ENCODE measurements around the gene LIPG.
"Not testable (repeated sequence)": the region's sequence is repeated elsewhere in the genome, so short reads cannot be mapped to it uniquely, and the experiment has no call there.

The LIPG gene

GRCh38 chr18:49561289-49562193, at the start of gene LIPG:
Gene LIPG, plus strand, starts transcription at chr18:49562057. Its CDS starts 252 bp downstream, at chr18:49562309.
- no peak for DNase-seq (ENCODE audit: low read depth in 2 of 2, low spot score in 1 of 2)

GRCh38 chr18:49512876-49513275, 49.0 kb upstream of the LIPG start:
- not testable (repeated sequence) for DNase-seq (ENCODE audit: low read depth in 2 of 2, low spot score in 1 of 2)

GRCh38 chr18:49514577-49514976, 47.3 kb upstream of the LIPG start:
- no peak for DNase-seq (ENCODE audit: low read depth in 2 of 2, low spot score in 1 of 2)

- not testable (repeated sequence) for DNase-seq (ENCODE audit: low read depth in 2 of 2, low spot score in 1 of 2)
Measured at GRCh38 chr18:49515003-49515402, 46.9 kb upstream of the LIPG start.

GRCh38 chr18:49515516-49515915, 46.3 kb upstream of the LIPG start:
- DNase-seq (ENCODE audit: low read depth in 2 of 2, low spot score in 1 of 2) = no peak

GRCh38 chr18:49517483-49517882, 44.4 kb upstream of the LIPG start:
- DNase-seq (ENCODE audit: low read depth in 2 of 2, low spot score in 1 of 2) = no peak

GRCh38 chr18:49519101-49519971, 42.5 kb upstream of the LIPG start:
- no peak for DNase-seq (ENCODE audit: low read depth in 2 of 2, low spot score in 1 of 2)

- DNase-seq (ENCODE audit: low read depth in 2 of 2, low spot score in 1 of 2) = no peak
Measured at GRCh38 chr18:49520661-49521145, 41.2 kb upstream of the LIPG start.

- no peak for DNase-seq (ENCODE audit: low read depth in 2 of 2, low spot score in 1 of 2)
Measured at GRCh38 chr18:49521216-49521835, 40.5 kb upstream of the LIPG start.

- not testable (repeated sequence) for DNase-seq (ENCODE audit: low read depth in 2 of 2, low spot score in 1 of 2)
Measured at GRCh38 chr18:49523580-49524093, 38.2 kb upstream of the LIPG start.

- no peak for DNase-seq (ENCODE audit: low read depth in 2 of 2, low spot score in 1 of 2)
Measured at GRCh38 chr18:49524349-49524748, 37.5 kb upstream of the LIPG start.

GRCh38 chr18:49524951-49525350, 36.9 kb upstream of the LIPG start:
- DNase-seq (ENCODE audit: low read depth in 2 of 2, low spot score in 1 of 2) = no peak

- no peak for DNase-seq (ENCODE audit: low read depth in 2 of 2, low spot score in 1 of 2)
Measured at GRCh38 chr18:49525981-49526380, 35.9 kb upstream of the LIPG start.

- DNase-seq (ENCODE audit: low read depth in 2 of 2, low spot score in 1 of 2) = no peak
Measured at GRCh38 chr18:49527631-49528327, 34.1 kb upstream of the LIPG start.

GRCh38 chr18:49529596-49529995, 32.3 kb upstream of the LIPG start:
- no peak for DNase-seq (ENCODE audit: low read depth in 2 of 2, low spot score in 1 of 2)

GRCh38 chr18:49531678-49532153, 30.1 kb upstream of the LIPG start:
- no peak for DNase-seq (ENCODE audit: low read depth in 2 of 2, low spot score in 1 of 2)

- DNase-seq (ENCODE audit: low read depth in 2 of 2, low spot score in 1 of 2) = no peak
Measured at GRCh38 chr18:49534846-49535601, 26.8 kb upstream of the LIPG start.

- no peak for DNase-seq (ENCODE audit: low read depth in 2 of 2, low spot score in 1 of 2)
Measured at GRCh38 chr18:49537232-49537896, 24.5 kb upstream of the LIPG start.

GRCh38 chr18:49544362-49544761, 17.5 kb upstream of the LIPG start:
- no peak for DNase-seq (ENCODE audit: low read depth in 2 of 2, low spot score in 1 of 2)
